Measurements from ENCODE around the gene RRAS.

The RRAS gene

GRCh38 chr19:49595819-49596404 lies 44.0 kb downstream of the RRAS start:
- TF ChIP-seq CTCF (IDR thresholded peaks at IDR 0.05) (no peak), ZFX (IDR thresholded peaks at IDR 0.05; ENCODE audit: borderline replicate concordance) (no peak)
- no peak overlapping the region for H3K27ac ChIP-seq

- TF ChIP-seq CTCF (IDR thresholded peaks at IDR 0.05): no peak
- no peak for TF ChIP-seq ZFX (IDR thresholded peaks at IDR 0.05; ENCODE audit: borderline replicate concordance)
- no peak overlapping the region for H3K27ac ChIP-seq
Observed at GRCh38 chr19:49594993-49595818, 44.7 kb downstream of the RRAS start.

- peak overlapping the region; percentile 98 for H3K27ac ChIP-seq
- TF ChIP-seq ZFX (IDR thresholded peaks at IDR 0.05; ENCODE audit: borderline replicate concordance) (no peak), CTCF (IDR thresholded peaks at IDR 0.05) (no peak)
Observed at GRCh38 chr19:49594157-49594992, 45.6 kb downstream of the RRAS start.

- peak overlapping the region; percentile 98 for H3K27ac ChIP-seq
- TF ChIP-seq CTCF (IDR thresholded peaks at IDR 0.05) (no peak), ZFX (IDR thresholded peaks at IDR 0.05; ENCODE audit: borderline replicate concordance) (no peak)
Observed at GRCh38 chr19:49593233-49594113, 46.5 kb downstream of the RRAS start.

- peak overlapping the region; percentile 98 for H3K27ac ChIP-seq
- TF ChIP-seq ZFX (IDR thresholded peaks at IDR 0.05; ENCODE audit: borderline replicate concordance): no peak
- no peak for TF ChIP-seq CTCF (IDR thresholded peaks at IDR 0.05)
Observed at GRCh38 chr19:49592486-49593232, 47.3 kb downstream of the RRAS start.

Data from 22Rv1 (cell line).